HG02870 (cell line): ENCODE results near the gene ST7.
"Not testable (repeated sequence)": the region's sequence is repeated elsewhere in the genome, so short reads cannot be mapped to it uniquely, and the experiment has no call there.

ENCODE experiments used
- ATAC-seq: cut with Tn5 transposase; IDR thresholded peaks from one replicate; pipeline ENCODE4 v1.9.1; 2021; ENCODE audit warnings: mild to moderate bottlenecking, moderate library complexity; ENCODE audit not compliant: unreplicated experiment

The ST7 gene

DNA sequence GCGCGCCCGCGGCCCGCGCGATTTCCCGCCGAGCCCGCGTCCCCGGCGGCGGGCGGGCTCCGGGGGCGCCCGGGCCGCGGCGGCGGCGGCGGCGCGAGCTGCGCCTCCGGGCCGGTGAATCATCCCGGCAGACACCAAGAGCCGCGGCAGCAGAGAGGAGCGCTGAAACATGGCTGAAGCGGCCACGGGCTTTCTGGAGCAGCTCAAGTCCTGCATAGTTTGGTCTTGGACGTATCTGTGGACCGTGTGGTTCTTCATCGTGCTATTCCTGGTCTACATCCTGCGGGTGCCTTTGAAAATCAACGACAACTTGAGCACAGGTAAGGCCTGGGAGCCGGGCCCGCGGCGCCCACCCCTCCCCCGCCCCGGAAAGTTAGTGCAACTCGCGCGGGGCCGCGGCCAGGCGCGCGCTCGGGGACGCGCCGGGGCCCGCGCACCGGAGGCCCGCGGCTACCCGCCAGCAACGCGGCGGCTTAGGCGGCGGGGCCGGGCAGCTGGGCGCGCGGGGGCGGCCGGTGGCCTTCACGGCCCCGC lies at the start of gene ST7:
Gene ST7 (plus strand): TSS at position 130 of the 534 bp plus-strand sequence. CDS start 40 bp downstream, at position 170.
- peak; percentile 24 for ATAC-seq

DNA sequence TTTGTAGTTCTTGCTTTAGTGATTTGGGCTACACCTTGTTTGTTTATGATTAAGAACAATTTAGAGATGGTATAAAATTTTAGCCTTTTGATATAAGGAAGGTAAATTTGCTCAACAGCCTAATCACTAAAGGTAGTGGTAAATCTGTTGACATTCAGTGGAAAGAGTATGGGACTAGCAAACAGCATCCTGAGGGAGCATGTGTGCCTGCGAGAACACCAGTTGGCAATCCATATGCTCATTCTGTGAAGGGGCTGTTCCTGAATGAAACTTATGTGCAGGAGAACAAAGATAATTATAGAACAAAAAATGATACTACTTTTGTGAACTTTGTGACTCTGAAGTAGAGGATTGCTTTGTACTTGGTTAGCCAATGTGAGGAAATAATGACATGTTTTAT lies 46.9 kb upstream of the ST7 start:
- ATAC-seq, result no peak

GRCh38 chr7:116910383-116910782 lies 42.9 kb upstream of the ST7 start:
- no peak for ATAC-seq

DNA sequence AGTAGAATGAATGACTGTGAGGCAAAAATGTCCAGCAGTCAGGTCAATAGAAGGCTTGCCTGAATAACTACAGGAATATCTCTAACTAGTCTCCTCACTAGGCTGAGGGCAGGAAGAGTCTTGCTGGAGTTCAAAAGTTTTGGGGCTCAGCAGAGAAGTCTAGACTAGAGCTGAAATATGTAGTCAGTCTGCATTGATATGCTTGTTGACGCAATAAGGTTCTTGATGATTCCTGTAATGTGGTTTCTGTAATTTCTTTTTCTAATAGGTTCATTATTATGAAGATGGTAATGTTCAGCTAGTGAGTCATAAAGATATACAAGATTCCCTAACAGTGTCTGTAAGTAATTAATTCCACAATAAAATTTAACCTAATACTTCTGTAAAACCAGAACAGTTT lies 41.5 kb upstream of the ST7 start:
- no peak for ATAC-seq

- ATAC-seq, result no peak
These were observed 40.9 kb upstream of the ST7 start for GRCh38 chr7:116912269-116912909.

DNA sequence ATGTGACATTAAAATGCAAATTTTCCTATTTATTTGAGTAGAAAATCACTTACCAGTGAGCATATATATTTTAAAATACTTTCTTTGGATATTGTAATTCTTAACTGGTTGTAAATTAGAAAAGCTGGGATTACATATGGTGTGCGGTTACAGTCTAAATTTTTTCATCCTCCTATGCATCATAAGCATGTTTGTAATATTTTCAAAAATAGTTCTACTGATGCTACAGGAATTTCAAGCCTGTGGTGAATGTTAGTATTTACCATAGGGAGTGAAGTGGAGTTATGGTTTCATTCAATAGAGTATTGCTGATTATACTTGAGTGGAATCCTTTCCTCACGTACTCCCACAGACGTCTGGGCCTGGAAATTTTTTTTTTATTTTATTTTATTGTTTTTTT lies 34.6 kb upstream of the ST7 start:
- ATAC-seq, result no peak

- ATAC-seq, result no peak
These were observed 32.9 kb upstream of the ST7 start for GRCh38 chr7:116920359-116920758.

DNA sequence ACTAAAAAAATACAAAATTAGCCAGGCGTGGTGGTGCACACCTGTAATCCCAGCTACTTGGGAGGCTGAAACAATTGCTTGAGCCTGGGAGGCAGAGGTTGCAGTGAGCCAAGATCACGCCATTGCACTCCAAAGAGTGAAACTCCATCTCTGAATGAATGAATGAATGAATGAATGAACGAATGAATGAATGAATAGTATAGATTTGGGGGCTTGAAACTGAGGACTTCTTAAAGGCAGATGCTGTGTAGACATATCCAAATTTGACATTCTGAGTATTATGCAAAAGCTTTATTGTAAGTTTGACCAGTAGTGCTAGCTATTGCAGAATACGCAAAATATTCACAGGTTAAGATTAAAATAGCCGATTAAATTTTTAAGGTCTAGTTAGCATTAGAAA lies 30.8 kb upstream of the ST7 start:
- ATAC-seq, result no peak

- no peak for ATAC-seq
These were observed 28.6 kb upstream of the ST7 start for GRCh38 chr7:116924741-116925140.

- ATAC-seq, result no peak
These were observed 24.3 kb upstream of the ST7 start for GRCh38 chr7:116929021-116929420.

GRCh38 chr7:116929914-116930913 lies 23.1 kb upstream of the ST7 start:
- peak; percentile 84 for ATAC-seq

DNA sequence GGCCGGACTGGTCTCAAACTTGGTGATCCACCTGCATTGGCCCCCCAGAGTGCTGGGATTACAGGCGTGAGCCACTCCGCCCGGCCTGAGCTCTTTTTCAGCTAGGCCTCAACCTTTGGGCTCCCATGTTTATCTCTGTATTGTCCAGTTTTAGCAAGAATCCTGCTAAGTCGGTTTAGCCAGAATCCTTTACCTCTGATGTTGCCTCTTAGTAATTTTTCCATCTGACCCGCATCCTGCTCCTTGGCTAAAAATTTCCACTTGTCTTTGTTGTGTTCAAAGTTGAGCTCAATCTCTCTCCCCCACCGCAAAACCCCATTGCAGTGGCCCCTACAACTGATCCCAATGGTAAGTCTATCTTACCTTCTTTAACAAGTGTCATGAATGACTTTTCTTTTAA lies 20.7 kb upstream of the ST7 start:
- no peak for ATAC-seq

DNA sequence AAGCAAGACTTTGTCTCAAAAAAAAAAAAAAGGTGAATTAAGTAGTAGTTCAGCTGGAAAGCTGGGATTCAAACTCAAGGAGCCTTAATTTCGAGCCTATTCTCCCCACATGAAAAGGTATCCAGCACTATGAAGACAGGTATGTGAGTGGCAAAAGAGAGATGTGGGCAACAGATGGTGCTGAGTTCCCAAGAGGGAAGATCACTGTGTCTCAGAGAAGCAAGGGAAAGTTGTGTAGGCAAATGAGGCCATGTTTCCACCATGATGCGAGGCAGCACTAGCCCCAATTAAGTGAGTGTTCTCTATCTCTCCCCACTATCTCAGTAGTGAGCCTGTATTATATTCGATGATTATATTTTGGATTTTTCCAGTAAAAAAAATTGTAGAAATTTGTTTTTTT lies 19.8 kb upstream of the ST7 start:
- ATAC-seq, result no peak

GRCh38 chr7:116934580-116934979 lies 18.7 kb upstream of the ST7 start:
- no peak for ATAC-seq

DNA sequence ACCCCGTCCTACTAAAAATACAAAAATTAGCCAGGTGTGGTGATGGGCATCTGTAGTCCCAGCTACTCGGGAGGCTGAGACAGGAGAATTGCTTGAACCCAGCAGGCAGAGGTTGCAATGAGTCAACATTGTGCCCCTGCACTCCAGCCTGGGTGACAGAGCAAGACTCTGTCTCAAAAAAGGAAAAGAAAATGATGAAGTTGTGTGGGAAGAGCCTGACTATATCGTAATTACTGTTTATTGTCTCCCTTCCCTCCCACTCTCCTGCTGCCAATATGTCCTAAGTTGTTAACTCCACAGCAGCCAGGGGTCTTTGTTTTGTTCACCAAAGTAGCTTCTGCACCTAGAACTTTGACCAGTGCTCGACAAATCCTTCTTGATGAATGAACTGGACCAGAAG lies 16.5 kb upstream of the ST7 start:
- ATAC-seq, result not testable (repeated sequence)

DNA sequence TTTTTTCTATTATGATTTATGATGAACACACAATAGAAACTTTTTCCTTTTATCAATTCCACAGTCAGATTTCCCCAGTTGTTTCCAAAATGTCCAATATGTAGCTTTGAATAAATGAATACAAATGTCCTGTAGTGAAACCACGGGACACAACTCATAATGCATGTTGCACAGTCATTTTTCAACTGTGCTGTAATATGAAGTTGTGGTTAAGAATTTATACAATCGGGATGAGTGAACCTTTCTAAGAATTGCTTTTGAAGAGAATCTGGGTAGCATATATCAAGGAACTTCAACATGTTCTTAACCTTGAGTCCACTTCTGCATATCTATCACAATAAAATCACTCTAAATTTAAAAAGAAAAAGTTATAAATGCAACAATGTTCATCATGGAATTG lies 14.6 kb upstream of the ST7 start:
- peak; percentile 55 for ATAC-seq

GRCh38 chr7:116940689-116941370 lies 12.5 kb upstream of the ST7 start:
- ATAC-seq, result no peak

DNA sequence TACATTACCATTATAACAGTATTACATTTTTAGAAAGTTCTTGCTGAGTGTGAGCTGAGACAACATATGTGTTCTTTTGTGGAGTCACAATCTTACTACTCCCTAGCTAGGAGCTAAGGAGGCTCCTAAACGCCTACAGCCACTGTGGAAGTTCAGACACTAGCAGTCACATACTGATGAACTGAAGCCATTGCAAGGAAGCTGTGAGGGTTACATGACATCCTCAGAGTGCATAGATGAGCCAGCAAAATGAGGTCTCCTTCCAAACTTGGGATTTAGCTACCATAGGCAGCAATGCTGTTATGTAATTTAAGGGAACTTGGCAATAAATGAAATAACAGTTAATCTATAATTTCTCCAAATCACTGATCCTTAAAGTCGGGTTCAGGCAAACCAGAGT lies 10.8 kb upstream of the ST7 start:
- ATAC-seq, result no peak

DNA sequence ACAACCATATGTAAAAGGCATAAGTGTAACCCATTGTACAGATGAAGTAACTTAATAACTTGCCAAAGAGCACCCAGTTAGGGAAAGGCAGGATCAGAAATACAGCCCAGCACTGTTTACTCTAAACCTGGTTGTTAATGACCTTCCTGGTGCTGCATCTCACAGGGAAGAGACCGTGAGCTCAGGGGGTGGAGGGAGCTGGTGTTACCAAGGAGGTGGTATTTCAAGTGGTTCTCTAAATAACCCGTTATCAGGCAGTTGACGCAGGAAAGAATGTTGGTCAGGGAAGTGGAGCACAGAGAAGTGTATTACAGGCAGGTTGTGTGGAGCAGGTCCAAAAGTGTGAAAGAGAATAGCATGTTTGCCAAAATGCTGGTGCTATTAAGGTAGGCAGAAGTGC lies 4.4 kb upstream of the ST7 start:
- ATAC-seq, result no peak

DNA sequence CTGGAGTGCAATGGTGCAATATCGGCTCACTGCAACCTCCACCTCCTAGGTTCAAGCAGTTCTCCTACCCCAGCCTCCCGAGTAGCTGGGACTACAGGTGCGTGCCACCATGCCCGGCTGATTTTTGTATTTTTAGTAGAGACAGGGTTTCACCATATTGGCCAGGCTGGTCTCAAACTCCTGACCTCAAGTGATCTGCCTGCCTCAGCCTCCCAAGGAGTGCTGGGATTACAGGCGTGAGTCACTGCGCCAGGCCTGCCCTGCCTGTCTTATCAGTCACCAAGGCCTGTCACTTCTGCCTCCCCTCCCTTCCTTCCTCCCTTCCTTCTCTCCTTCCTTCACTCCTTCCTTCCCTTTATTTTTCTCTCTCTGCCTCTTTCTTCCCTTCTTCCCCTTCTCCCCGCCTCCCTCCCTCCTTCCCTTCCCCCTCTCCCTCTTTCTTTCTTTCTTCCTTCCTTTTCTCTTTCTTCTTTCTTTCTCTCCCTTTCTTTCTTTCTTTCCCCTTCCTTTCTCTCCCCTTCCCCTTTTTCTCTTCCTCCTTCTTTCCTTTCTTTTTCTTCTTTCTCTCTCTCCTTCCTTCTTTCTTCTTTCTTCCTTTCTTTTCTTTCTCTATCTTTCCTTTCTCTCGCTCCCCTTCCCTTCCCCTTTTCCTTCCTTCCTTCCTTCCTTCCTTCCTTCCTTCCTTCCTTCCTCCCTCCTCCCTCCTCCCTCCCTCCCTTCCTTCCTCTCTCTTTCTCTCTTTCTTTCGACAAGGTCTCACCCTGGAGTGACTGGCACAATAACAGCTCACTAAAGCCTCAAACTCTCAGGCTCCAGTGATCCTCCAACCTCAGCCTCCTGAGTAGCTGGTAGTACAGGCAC lies 3.1 kb upstream of the ST7 start:
- no peak for ATAC-seq
